ENCODE data around the gene TKTL1.

- TF ChIP-seq CTCF (IDR thresholded peaks at IDR 0.05) = no peak
- TF ChIP-seq POLR2A (IDR thresholded peaks at IDR 0.05) = no peak
Observed at GRCh38 chrX:154310616-154311536, 15.3 kb downstream of the TKTL1 start.

All from testis (tissue), 2 donors.